Fibroblast of skin of left biceps (primary cell): ENCODE data around the gene ZBTB12.
"Not testable (repeated sequence)": the region's sequence is repeated elsewhere in the genome, so short reads cannot be mapped to it uniquely, and the experiment has no call there.

Source experiments
- DNase-seq, 2 experiments: peaks; one replicate each; pipeline ENCODE4 v3.0.0-alpha.2; 2013; ENCODE audit warnings: low read depth in 2 of 2

The ZBTB12 gene

GRCh38 chr6:31876357-31876756, 25.5 kb downstream of the ZBTB12 start:
- DNase-seq = no peak

DNA sequence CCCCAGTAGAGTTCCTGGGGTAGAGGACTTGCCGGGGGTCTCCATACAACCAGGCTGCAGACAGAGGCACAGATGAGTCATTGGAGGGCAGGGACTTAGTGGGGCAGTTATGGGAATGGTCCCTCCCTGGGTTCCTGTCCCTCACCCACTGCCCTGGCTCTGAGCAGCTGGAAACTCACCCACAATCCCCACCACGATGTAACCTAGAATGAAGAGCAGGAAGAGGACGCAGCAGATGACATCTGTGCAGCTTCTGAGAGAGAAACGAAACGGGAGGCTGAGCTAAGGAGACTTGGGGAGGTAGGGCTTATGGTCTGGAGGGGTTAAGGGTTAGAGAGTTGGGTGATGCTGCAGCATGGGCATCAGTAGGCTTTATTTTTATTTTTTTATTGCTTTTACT, 26.0 kb downstream of the ZBTB12 start:
- DNase-seq = no peak

DNA sequence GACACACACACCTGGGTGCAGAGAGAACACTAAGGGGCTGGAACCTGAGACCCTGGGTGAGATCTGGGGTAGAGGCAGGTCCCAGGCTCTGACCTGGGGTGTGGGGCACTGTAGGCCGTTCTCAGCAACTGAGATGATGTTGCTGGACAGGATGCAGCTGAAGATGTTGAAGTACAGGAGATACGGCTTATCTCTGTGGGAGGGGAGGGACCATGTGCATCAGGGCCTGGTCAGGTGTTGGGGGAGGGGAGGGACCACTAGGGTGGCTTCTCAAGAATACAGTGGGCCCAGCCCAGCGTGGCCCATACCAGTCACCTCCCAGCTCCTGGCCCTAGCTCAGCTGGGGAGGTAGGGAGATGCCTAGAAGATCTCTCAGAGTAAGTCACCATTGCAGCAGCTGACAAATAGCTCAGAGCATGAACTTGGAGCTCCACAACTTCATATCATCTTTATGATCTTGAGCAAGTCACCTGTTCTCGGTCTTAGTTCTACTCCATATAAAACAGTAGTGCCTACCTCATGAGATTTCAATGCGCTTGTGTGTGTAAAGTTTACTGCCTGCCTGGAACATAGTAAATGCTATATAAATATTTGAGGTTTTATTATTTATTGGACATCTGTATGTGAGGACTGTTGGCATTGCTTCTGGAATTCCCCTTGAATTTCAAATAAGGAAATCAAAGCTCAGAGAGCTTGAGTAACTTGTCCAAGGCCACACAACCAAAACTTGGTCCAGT, 26.9 kb downstream of the ZBTB12 start:
- no peak for DNase-seq

GRCh38 chr6:31874084-31874670, 27.7 kb downstream of the ZBTB12 start:
- DNase-seq = no peak

GRCh38 chr6:31871046-31871659, 30.7 kb downstream of the ZBTB12 start:
- peak in 1 of 2 experiments; percentile 10 for DNase-seq

DNA sequence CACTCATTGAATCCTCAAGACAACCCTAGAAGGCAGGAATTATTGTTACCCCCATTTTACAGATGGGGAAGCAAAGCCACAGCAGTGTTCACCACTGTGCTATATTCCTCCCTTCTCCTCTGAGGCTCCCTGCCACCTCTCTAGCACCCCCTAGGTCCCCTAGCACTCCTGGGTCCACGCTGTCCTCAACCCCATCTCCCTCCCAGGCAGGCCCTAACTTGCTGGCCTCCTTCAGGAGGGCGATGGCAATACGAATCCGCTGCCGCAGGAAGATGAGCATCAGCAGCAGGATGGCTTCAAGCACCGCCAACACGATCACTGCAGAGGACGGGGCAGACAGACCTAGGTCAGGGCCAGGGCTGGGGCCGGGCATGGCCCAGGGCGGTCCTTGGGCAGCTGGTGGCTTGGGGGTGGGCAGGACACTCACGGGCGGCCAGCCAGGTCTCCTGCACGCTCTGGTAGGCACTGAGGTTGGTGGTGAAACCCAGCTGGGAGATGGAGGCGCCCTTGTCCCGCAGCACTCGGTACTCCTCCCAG, 31.4 kb downstream of the ZBTB12 start:
- no peak for DNase-seq

GRCh38 chr6:31869343-31869742, 32.5 kb downstream of the ZBTB12 start:
- no peak for DNase-seq

- DNase-seq = not testable (repeated sequence)
These were observed 33.3 kb downstream of the ZBTB12 start for GRCh38 chr6:31868658-31868971.

- no peak for DNase-seq
These were observed 36.4 kb downstream of the ZBTB12 start for GRCh38 chr6:31865205-31866118.

DNA sequence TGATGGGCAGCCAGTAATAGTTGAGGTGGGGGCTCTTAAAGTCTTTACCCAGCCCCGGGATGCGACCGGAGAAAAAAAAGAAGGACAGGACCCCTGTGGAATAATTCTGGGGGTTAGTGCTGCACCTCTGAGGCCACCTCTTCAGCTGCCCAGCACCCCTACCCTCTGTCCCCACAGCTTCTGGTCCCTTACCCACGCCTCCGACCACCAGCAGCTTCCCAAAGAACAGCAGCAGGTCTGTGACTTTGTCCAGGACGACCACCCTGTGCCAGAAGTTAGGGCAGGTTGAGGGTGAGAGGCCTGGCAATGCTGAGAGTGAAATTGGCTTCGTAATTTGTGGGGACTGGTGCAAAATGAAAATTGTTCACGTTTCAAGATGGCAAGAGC, 37.1 kb downstream of the ZBTB12 start:
- DNase-seq = no peak

- not testable (repeated sequence) for DNase-seq
These were observed 37.7 kb downstream of the ZBTB12 start for GRCh38 chr6:31864123-31864562.

DNA sequence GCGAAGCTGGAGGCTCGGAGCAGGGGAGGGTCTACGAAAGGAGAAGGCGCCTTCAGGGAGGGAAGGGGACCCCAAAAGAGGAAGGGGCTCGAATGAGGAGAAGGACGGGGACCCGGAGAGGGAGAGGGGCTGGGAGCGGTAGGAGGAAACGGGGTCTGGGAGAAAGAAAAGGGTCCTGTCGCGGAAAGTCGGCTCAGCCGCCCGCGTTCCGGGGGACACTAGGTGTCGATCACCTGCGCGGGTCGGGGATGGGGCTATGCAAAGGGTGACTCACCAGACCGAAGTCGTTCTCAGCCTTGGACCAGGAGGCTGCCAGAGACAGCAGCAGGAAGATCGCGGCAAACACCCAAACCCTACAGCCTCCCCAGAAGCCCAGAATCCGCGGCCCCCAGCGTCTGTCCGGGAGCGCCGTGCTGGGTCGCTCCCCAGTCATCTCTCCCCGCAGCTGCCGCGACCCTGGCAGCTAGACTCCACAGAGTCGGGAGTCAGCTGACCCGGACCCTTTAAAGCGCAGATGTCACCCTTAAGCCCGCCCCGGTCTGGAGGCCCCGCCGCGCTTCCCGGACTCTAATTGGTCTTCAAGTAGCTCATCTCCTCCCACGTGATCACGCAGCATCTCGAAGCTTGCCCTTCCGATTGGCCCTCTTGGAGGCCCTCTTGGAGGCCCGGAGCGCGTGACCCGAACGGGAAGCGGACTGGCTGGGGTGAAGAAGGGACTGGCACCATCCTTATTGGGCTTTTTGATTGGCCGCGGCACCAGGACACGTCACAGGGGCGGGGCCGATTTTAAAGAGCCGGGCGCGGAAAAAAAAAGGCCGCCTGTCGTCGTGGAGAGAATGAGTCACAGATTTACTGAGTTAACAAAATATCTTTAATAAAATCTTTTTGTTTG, 39.3 kb downstream of the ZBTB12 start, which contains the start of gene NEU1:
Gene NEU1, minus strand, starts transcription at position 478 of the 892 bp plus-strand sequence. Its CDS starts 45 bp downstream, at position 433.
- peak; percentile 100 for DNase-seq

- no peak for DNase-seq
These were observed 40.0 kb downstream of the ZBTB12 start for GRCh38 chr6:31861919-31862343.

GRCh38 chr6:31861150-31861549, 40.7 kb downstream of the ZBTB12 start:
- DNase-seq = no peak

- DNase-seq = no peak
These were observed 41.5 kb downstream of the ZBTB12 start for GRCh38 chr6:31860349-31860748.

GRCh38 chr6:31859923-31860322, 42.0 kb downstream of the ZBTB12 start:
- DNase-seq = no peak

- DNase-seq = no peak
These were observed 43.2 kb downstream of the ZBTB12 start for GRCh38 chr6:31858707-31859106.

DNA sequence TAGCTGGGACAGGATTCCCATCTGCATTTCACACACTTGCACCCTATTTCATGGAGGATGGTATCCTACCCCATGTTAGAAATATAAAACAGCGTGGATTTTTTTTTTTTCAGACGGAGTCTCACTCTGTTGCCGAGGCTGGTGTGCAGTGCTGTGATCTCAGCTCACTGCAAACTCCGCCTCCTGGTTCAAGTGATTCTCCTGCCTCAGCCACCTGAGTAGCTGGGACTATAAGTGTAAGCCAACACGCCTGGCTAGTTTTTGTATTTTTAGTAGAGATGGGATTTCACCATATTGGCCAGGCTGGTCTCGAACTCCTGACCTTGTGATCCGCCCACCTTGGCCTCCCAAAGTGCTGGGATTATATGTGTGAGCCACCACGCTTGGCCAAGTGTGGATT, 44.1 kb downstream of the ZBTB12 start:
- not testable (repeated sequence) for DNase-seq

GRCh38 chr6:31851980-31852718, 49.7 kb downstream of the ZBTB12 start:
- DNase-seq = not testable (repeated sequence)

- no peak for DNase-seq
These were observed 50.4 kb downstream of the ZBTB12 start for GRCh38 chr6:31851485-31851832.
